Common myeloid progenitor, CD34-positive (primary cell): ENCODE measurements around the gene RNF217.

Experiments
- CTCF ChIA-PET: fragments of 350-600 bp; sonication (Branson Sonifier 250); formaldehyde crosslinking; loops from one replicate; lab custom pipeline; 2021; ENCODE audit warnings: antibody characterized with exemption; lab: Charles Lee
- POLR2A ChIA-PET: fragments of 350-600 bp; sonication (Branson Sonifier 250); formaldehyde crosslinking; loops from one replicate; lab custom pipeline; 2021; ENCODE audit warnings: antibody characterized with exemption; lab: Charles Lee
- DNase-seq, 3 donors: peaks; one replicate each; pipeline versions ENCODE4 v3.0.0 to v3.0.0-alpha.2; 2013
- H3K27ac ChIP-seq, 2 experiments: 1 replicate in 1 of 2; 2 replicates in 1 of 2; pipeline ENCODE4 v1.7.0; 2013; ENCODE audit warnings: inconsistent platforms in 2 of 2, low read length in 2 of 2, mild to moderate bottlenecking in 2 of 2, low read depth in 1 of 2, moderate library complexity in 1 of 2; ENCODE audit not compliant: severe bottlenecking in 2 of 2, insufficient read depth in 1 of 2, poor library complexity in 1 of 2
- H3K27me3 ChIP-seq, 5 experiments: replicated peaks in 2 of 5; 1 replicate in 3 of 5; 2 replicates in 2 of 5; pipeline versions ENCODE4 v1.6.1 to v1.7.0; 2013; ENCODE audit warnings: low read length in 4 of 5, mild to moderate bottlenecking in 2 of 5, moderate library complexity in 2 of 5, inconsistent platforms in 1 of 5; ENCODE audit not compliant: insufficient read depth in 5 of 5, control insufficient read depth in 4 of 5
- H3K36me3 ChIP-seq, 4 experiments: 1 replicate in 2 of 4; 2 replicates in 2 of 4; pipeline versions ENCODE4 v1.6.1 to v1.7.0; 2013; ENCODE audit warnings: low read length in 3 of 4, control low read depth in 1 of 4, mild to moderate bottlenecking in 1 of 4; ENCODE audit not compliant: control insufficient read depth in 4 of 4, insufficient read depth in 4 of 4
- H3K4me1 ChIP-seq, 4 experiments: 1 replicate in 3 of 4; 2 replicates in 1 of 4; pipeline versions ENCODE4 v1.6.1 to v1.7.1; 2013; ENCODE audit warnings: low read length in 3 of 4, mild to moderate bottlenecking in 3 of 4, control low read depth in 1 of 4, inconsistent platforms in 1 of 4, moderate library complexity in 1 of 4; ENCODE audit not compliant: control insufficient read depth in 4 of 4, insufficient read depth in 4 of 4; ENCODE audit errors: control extremely low read depth in 1 of 4
- H3K4me3 ChIP-seq, 7 experiments: 1 replicate in 4 of 7; 2 replicates in 3 of 7; pipeline versions ENCODE4 v1.5.1 to v1.7.0; 2013; ENCODE audit warnings: mild to moderate bottlenecking in 7 of 7, low read length in 6 of 7, moderate library complexity in 6 of 7, inconsistent platforms in 2 of 7, low read depth in 2 of 7, control low read depth in 1 of 7; ENCODE audit not compliant: insufficient read depth in 4 of 7, control insufficient read depth in 1 of 7; ENCODE audit errors: extremely low read depth in 1 of 7
- H3K9me3 ChIP-seq, 5 experiments: 1 replicate in 4 of 5; 2 replicates in 1 of 5; pipeline versions ENCODE4 v1.6.1 to v1.7.1; 2013; ENCODE audit warnings: low read length in 4 of 5, mild to moderate bottlenecking in 2 of 5, inconsistent platforms in 1 of 5, low read depth in 1 of 5, moderate library complexity in 1 of 5; ENCODE audit not compliant: control insufficient read depth in 4 of 5, insufficient read depth in 2 of 5; ENCODE audit errors: control extremely low read depth in 1 of 5
- WGBS: methylation state at CpG from one replicate; pipeline ENCODE4 v1.1.5; 2013; ENCODE audit not compliant: insufficient coverage; 5-methylcytosine and 5-hydroxymethylcytosine counted together

Gene RNF217

DNA sequence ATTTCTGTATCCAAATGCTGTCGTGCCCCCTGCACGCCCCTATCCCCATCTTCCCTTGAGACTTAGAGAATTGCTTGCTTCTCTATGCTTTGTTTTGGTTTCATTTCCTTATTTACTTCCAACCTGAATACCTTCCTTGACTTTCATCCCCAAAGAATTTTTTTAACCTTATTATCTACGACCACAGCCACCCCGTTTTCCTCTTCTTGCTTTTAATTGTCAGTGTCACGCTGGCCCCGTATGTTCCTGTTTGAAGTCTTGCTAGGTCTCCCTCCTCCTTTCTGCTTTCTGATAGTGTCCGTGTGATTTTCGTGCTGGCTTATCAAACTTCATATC, 40.1 kb downstream of the RNF217 start:
- Histone ChIP-seq H3K4me3 (no peak overlapping the region), H3K27ac (no peak overlapping the region)

GRCh38 chr6:125003070-125003469, 40.8 kb downstream of the RNF217 start:
- DNase-seq, result no peak
- no CpG with 5 or more reads among the region's 2 CpGs for WGBS
- ChIA-PET POLR2A (no interaction called here), CTCF (no interaction called here)
- peaks cover 0 to 14% (median 5%) of the 10 kb centered on the region in 4 experiments for H3K36me3 ChIP-seq
- H3K27ac ChIP-seq, result no peak overlapping the region
- H3K27me3 ChIP-seq, result no peaks in the 10 kb centered on the region
- H3K9me3 ChIP-seq, result peaks cover 3 to 14% (median 3%) of the 10 kb centered on the region in 5 experiments
- H3K4me1 ChIP-seq, result peaks cover 0 to 7% (median 2%) of the 10 kb centered on the region in 4 experiments
- H3K4me3 ChIP-seq, result no peak overlapping the region

More for the DNA sequence above, 40.1 kb downstream of the RNF217 start:
- 84% methylated on average over 6 of the region's 8 CpGs for WGBS
- H3K27me3 ChIP-seq, result no peaks in the 10 kb centered on the region
- H3K36me3 ChIP-seq, result peaks cover 4 to 15% (median 6%) of the 10 kb centered on the region in 4 experiments
- DNase-seq, result no peak
- POLR2A ChIA-PET, result no interaction called here
- peaks cover 0 to 7% (median 2%) of the 10 kb centered on the region in 4 experiments for H3K4me1 ChIP-seq
- CTCF ChIA-PET, result no interaction called here
- H3K9me3 ChIP-seq, result peaks cover 3 to 14% (median 3%) of the 10 kb centered on the region in 5 experiments

GRCh38 chr6:125004198-125004597, 42.0 kb downstream of the RNF217 start:
- CTCF ChIA-PET, result interaction anchor here (1.2 kb wide), 1 partner anchor 41 kb away, joined by 3 read pairs; no protein-coding TSS in a partner anchor
- peak in 1 of 3 donors; percentile 9 for DNase-seq

DNA sequence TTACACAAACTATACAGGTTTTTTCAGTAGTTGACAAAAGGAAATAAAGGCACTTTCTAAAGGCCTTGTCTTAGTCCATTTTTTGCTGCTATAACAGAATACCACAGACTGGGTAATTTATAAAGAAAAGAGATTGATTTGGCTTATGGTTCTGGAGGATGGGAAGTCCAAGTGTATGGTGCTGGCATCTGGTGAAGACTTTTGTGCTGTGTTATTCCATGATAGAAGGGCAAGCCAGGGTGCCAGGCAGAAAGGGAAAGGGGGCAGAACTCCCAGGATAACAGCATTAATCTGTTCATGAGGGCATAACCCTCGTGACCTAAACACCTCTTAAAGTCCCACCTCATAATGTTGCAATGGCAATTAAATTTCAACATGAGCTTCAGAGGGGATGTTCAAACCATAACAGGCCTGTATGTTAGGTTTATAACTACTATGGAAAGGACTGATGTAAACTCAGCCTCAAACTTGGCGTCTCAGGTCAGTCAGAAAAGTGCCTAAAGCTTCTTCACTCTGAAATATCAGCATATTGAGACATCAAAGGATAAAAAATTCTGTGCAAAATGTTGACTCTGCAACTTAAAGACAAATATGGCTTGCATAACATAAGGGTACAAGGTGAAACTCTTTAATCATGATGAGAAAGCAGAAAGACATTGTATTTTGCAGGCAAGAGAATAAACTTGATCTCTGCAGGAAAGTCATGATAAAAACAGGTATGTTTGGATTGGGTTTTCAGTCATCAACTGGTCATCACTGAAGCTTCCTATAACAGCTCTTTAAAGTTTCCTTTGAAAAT, 42.8 kb downstream of the RNF217 start:
- H3K27me3 ChIP-seq, result no peaks in the 10 kb centered on the region
- peaks cover 3 to 14% (median 3%) of the 10 kb centered on the region in 5 experiments for H3K9me3 ChIP-seq
- H3K4me3 ChIP-seq, result no peak overlapping the region
- no CpG with 5 or more reads among the region's 2 CpGs for WGBS
- POLR2A ChIA-PET, result no interaction called here
- DNase-seq, result no peak
- no peak overlapping the region for H3K27ac ChIP-seq
- peaks cover 0 to 14% (median 5%) of the 10 kb centered on the region in 4 experiments for H3K36me3 ChIP-seq
- CTCF ChIA-PET, result interaction anchor here (1.2 kb wide), 1 partner anchor 41 kb away, joined by 3 read pairs; no protein-coding TSS in a partner anchor
- H3K4me1 ChIP-seq, result no peaks in the 10 kb centered on the region

More at GRCh38 chr6:125004198-125004597, 42.0 kb downstream of the RNF217 start:
- Histone ChIP-seq H3K4me3 (no peak overlapping the region), H3K9me3 (peaks cover 3 to 14% (median 3%) of the 10 kb centered on the region in 5 experiments), H3K4me1 (peaks cover 0 to under 1% (median 0%) of the 10 kb centered on the region in 4 experiments), H3K27me3 (no peaks in the 10 kb centered on the region), H3K27ac (no peak overlapping the region), H3K36me3 (peaks cover 0 to 14% (median 5%) of the 10 kb centered on the region in 4 experiments)
- WGBS, result 100% methylated on average over 1 of the region's 1 CpG
- POLR2A ChIA-PET, result no interaction called here

DNA sequence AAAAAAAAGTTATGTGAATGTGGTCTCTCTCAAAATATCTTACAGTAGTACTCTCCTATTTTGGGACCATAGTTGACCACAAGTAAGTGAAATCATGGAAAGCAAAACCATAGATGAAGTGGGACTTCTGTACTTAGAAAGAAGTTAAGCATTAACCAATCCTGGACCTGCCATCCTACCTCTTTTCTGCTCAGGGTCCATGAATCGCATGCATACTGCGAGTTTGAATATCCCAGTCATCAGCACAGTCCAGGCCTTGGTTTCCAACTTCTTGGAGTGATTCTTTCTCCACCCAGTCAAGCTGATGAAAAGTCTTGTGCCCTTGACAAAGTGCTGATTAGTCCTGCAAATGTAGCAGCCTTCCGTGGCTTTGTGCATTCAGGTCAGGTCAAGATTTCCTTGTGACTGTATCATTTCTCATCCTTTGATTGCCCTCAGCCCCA, 46.0 kb downstream of the RNF217 start:
- ChIA-PET CTCF (no interaction called here), POLR2A (no interaction called here)
- H3K27me3 ChIP-seq, result no peaks in the 10 kb centered on the region
- H3K27ac ChIP-seq, result no peak overlapping the region
- no peak overlapping the region for H3K4me3 ChIP-seq
- peaks cover 3 to 14% (median 3%) of the 10 kb centered on the region in 5 experiments for H3K9me3 ChIP-seq
- no peaks in the 10 kb centered on the region for H3K4me1 ChIP-seq
- H3K36me3 ChIP-seq, result peaks cover 0 to 16% (median 7%) of the 10 kb centered on the region in 4 experiments
- DNase-seq, result no peak
- WGBS, result 67% methylated on average over 3 of the region's 3 CpGs

DNA sequence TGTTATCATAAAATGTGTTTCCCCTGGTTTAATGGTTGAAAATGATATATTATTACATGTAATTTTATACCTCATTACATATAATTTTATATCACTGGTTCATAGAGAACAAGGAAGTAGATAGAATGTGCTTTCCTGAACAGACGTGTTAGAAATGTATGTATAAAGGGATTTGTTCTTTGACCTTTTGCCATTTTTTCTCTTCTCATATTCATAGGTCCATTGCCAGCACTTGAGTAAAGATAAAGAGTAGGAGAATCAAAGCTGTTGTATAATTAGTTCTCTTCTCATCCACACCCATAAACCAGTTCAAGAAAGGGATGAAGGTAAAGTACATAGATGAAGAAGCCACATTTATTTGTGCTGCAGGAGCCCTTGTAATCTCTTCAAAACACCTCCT, 46.7 kb downstream of the RNF217 start:
- Histone ChIP-seq H3K4me3 (no peak overlapping the region), H3K9me3 (peaks cover 3 to 14% (median 3%) of the 10 kb centered on the region in 5 experiments), H3K27me3 (no peaks in the 10 kb centered on the region), H3K27ac (no peak overlapping the region), H3K36me3 (peaks cover 0 to 16% (median 7%) of the 10 kb centered on the region in 4 experiments), H3K4me1 (peaks cover 0 to under 1% (median 0%) of the 10 kb centered on the region in 4 experiments)
- WGBS, result no CpG with 5 or more reads among the region's 1 CpG
- no peak for DNase-seq
- ChIA-PET POLR2A (no interaction called here), CTCF (no interaction called here)

GRCh38 chr6:125009578-125009977, 47.3 kb downstream of the RNF217 start:
- Histone ChIP-seq H3K4me1 (peaks cover 0 to 7% (median 0%) of the 10 kb centered on the region in 4 experiments), H3K27me3 (no peaks in the 10 kb centered on the region), H3K4me3 (no peak overlapping the region), H3K27ac (no peak overlapping the region), H3K9me3 (peaks cover 3 to 8% (median 3%) of the 10 kb centered on the region in 5 experiments), H3K36me3 (peaks cover 0 to 11% (median 6%) of the 10 kb centered on the region in 4 experiments)
- CTCF ChIA-PET, result interaction anchor here (0.7 kb wide), 1 partner anchor 64 kb away, joined by 3 read pairs; no protein-coding TSS in a partner anchor
- DNase-seq, result no peak
- whole genome bisulfite sequencing, result 81% methylated on average over 3 of the region's 4 CpGs
- POLR2A ChIA-PET, result no interaction called here
